DOHH2 (cell line): ENCODE results near the gene NUCKS1.
A peak's percentile ranks its signal among the peaks of the same experiment; 100 is the strongest.

Experiments
- H3F3A ChIP-seq: fragments of 200-600 bp; sonication (generic), shearing (Covaris generic); 2 replicates; pipeline ENCODE4 v1.6.0; 2016; ENCODE audit warnings: antibody characterized with exemption, mild to moderate bottlenecking; ENCODE audit not compliant: control insufficient read depth, insufficient read depth
- H3K27ac ChIP-seq: fragments of 200-600 bp; sonication (generic); 2 replicates; pipeline ENCODE4 v1.5.1; 2014; ENCODE audit warnings: low read depth, mild to moderate bottlenecking, low read length, moderate library complexity
- H3K27me3 ChIP-seq: fragments of 200-600 bp; sonication (generic); 2 replicates; pipeline ENCODE4 v1.6.1; 2014; ENCODE audit warnings: mild to moderate bottlenecking, low read length, mixed read lengths; ENCODE audit not compliant: control insufficient read depth
- H3K36me3 ChIP-seq: fragments of 200-600 bp; sonication (generic); 2 replicates; pipeline ENCODE4 v1.6.1; 2014; ENCODE audit warnings: mild to moderate bottlenecking, low read length, moderate library complexity, mixed read lengths; ENCODE audit not compliant: control insufficient read depth
- H3K4me1 ChIP-seq: fragments of 200-600 bp; sonication (generic); 2 replicates; pipeline ENCODE4 v1.6.1; 2014; ENCODE audit warnings: mild to moderate bottlenecking, low read length, mixed read lengths; ENCODE audit not compliant: control insufficient read depth
- H3K4me2 ChIP-seq: fragments of 200-600 bp; sonication (generic); 2 replicates; pipeline ENCODE4 v1.6.0; 2014; ENCODE audit warnings: mild to moderate bottlenecking, low read length, moderate library complexity
- H3K4me3 ChIP-seq: fragments of 200-600 bp; sonication (generic); 2 replicates; pipeline ENCODE4 v1.5.1; 2014; ENCODE audit warnings: mild to moderate bottlenecking, low read length, mixed read lengths
- H3K79me2 ChIP-seq: fragments of 200-600 bp; sonication (generic); 2 replicates; pipeline ENCODE4 v1.6.1; 2014; ENCODE audit warnings: mild to moderate bottlenecking, low read length, mixed read lengths; ENCODE audit not compliant: control insufficient read depth
- H3K9me2 ChIP-seq: fragments of 200-600 bp; sonication (generic); replicated peaks from 2 replicates; pipeline ENCODE4 v1.6.1; 2014; ENCODE audit warnings: mild to moderate bottlenecking, low read length, mixed read lengths; ENCODE audit not compliant: control insufficient read depth
- H3K9me3 ChIP-seq: fragments of 200-600 bp; sonication (generic); 2 replicates; pipeline ENCODE4 v1.6.1; 2014; ENCODE audit warnings: antibody characterized with exemption, low read length, mixed read lengths; ENCODE audit not compliant: control insufficient read depth, insufficient read depth
- H4K20me1 ChIP-seq: fragments of 200-600 bp; sonication (generic); 2 replicates; pipeline ENCODE4 v1.6.0; 2014; ENCODE audit warnings: low read depth, mild to moderate bottlenecking, antibody characterized with exemption, low read length, moderate library complexity; ENCODE audit not compliant: control insufficient read depth, insufficient read depth
- EZH2phosphoT487 ChIP-seq: fragments of 200-600 bp; sonication (generic); IDR thresholded peaks from 2 replicates; pipeline ENCODE4 v1.6.1; 2017; ENCODE audit warnings: borderline replicate concordance, mild to moderate bottlenecking, antibody characterized with exemption, low read length, moderate library complexity, mixed read lengths
- TF ChIP-seq, protein P1 (sequence below): fragments of 200-600 bp; sonication (generic); IDR thresholded peaks from one replicate; pipeline ENCODE4 v1.5.1; 2014; ENCODE audit warnings: antibody characterized with exemption, mild to moderate bottlenecking, low read depth, low read length; ENCODE audit not compliant: poor library complexity, severe bottlenecking

NUCKS1 gene

GRCh38 chr1:205664399-205665017 lies 85.5 kb downstream of the NUCKS1 start:
- no peak overlapping the region for H3K4me3 ChIP-seq
- H3K4me2 ChIP-seq, result peak overlapping the region; percentile 57
- no peaks in the 10 kb centered on the region for H3K79me2 ChIP-seq
- H3K27me3 ChIP-seq, result no peaks in the 10 kb centered on the region
- H3K36me3 ChIP-seq, result no peaks in the 10 kb centered on the region
- no peaks in the 10 kb centered on the region; the same call in 1 of the 2 replicates for H3F3A ChIP-seq
- TF ChIP-seq, protein P1, sequence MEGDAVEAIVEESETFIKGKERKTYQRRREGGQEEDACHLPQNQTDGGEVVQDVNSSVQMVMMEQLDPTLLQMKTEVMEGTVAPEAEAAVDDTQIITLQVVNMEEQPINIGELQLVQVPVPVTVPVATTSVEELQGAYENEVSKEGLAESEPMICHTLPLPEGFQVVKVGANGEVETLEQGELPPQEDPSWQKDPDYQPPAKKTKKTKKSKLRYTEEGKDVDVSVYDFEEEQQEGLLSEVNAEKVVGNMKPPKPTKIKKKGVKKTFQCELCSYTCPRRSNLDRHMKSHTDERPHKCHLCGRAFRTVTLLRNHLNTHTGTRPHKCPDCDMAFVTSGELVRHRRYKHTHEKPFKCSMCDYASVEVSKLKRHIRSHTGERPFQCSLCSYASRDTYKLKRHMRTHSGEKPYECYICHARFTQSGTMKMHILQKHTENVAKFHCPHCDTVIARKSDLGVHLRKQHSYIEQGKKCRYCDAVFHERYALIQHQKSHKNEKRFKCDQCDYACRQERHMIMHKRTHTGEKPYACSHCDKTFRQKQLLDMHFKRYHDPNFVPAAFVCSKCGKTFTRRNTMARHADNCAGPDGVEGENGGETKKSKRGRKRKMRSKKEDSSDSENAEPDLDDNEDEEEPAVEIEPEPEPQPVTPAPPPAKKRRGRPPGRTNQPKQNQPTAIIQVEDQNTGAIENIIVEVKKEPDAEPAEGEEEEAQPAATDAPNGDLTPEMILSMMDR, result no peak
- TF ChIP-seq EZH2phosphoT487, result no peak
- H4K20me1 ChIP-seq, result no peaks in the 10 kb centered on the region
- H3K4me1 ChIP-seq, result peaks cover 50% of the 10 kb centered on the region
- no peaks in the 10 kb centered on the region for H3K9me2 ChIP-seq
- no peak overlapping the region for H3K27ac ChIP-seq
- no peaks in the 10 kb centered on the region for H3K9me3 ChIP-seq

GRCh38 chr1:205663286-205663936 lies 86.6 kb downstream of the NUCKS1 start:
- Histone ChIP-seq H4K20me1 (no peaks in the 10 kb centered on the region), H3F3A (no peaks in the 10 kb centered on the region; the same call in 1 of the 2 replicates), H3K9me2 (no peaks in the 10 kb centered on the region), H3K79me2 (no peaks in the 10 kb centered on the region), H3K27me3 (no peaks in the 10 kb centered on the region), H3K4me1 (peaks cover 43% of the 10 kb centered on the region), H3K36me3 (no peaks in the 10 kb centered on the region), H3K4me2 (no peak overlapping the region), H3K9me3 (no peaks in the 10 kb centered on the region), H3K4me3 (no peak overlapping the region), H3K27ac (no peak overlapping the region)
- no peak for TF ChIP-seq EZH2phosphoT487
- TF ChIP-seq, protein P1, result no peak
